OCI-LY1 (cell line): ENCODE results near the gene LRRC14B.
"Not testable (repeated sequence)": the region's sequence is repeated elsewhere in the genome, so short reads cannot be mapped to it uniquely, and the experiment has no call there.

Source experiments
- H2AFZ ChIP-seq: fragments of 200-600 bp; sonication (generic), shearing (Covaris generic); 2 replicates; pipeline ENCODE4 v1.6.0; 2014; ENCODE audit warnings: antibody characterized with exemption, mild to moderate bottlenecking, low read length
- H3F3A ChIP-seq: fragments of 200-600 bp; sonication (generic), shearing (Covaris generic); 2 replicates; pipeline ENCODE4 v1.6.0; 2014; ENCODE audit warnings: mild to moderate bottlenecking, antibody characterized with exemption, low read length, moderate library complexity; ENCODE audit not compliant: insufficient read depth
- H3K27ac ChIP-seq: fragments of 200-600 bp; sonication (generic); 2 replicates; pipeline ENCODE4 v1.5.1; 2014; ENCODE audit warnings: low read length, mixed run types, mild to moderate bottlenecking, low read depth; ENCODE audit not compliant: poor library complexity, severe bottlenecking
- H3K27me3 ChIP-seq: fragments of 200-600 bp; sonication (generic); 2 replicates; pipeline ENCODE4 v1.6.0; 2014; ENCODE audit warnings: antibody characterized with exemption, mild to moderate bottlenecking, low read length, moderate library complexity; ENCODE audit not compliant: insufficient read depth
- H3K36me3 ChIP-seq: fragments of 200-600 bp; sonication (generic); 2 replicates; pipeline ENCODE4 v1.6.1; 2014; ENCODE audit warnings: mild to moderate bottlenecking, antibody characterized with exemption, low read length, moderate library complexity, mixed read lengths; ENCODE audit not compliant: insufficient read depth
- H3K4me1 ChIP-seq: fragments of 200-600 bp; sonication (generic); 2 replicates; pipeline ENCODE4 v1.5.1; 2014; ENCODE audit warnings: mild to moderate bottlenecking, low read length, moderate library complexity; ENCODE audit not compliant: insufficient read depth, severe bottlenecking
- H3K4me2 ChIP-seq: fragments of 200-600 bp; sonication (generic), shearing (Covaris generic); 2 replicates; pipeline ENCODE4 v1.6.1; 2014; ENCODE audit warnings: low read length
- H3K4me3 ChIP-seq: fragments of 200-600 bp; sonication (generic); 2 replicates; pipeline ENCODE4 v1.5.1; 2014; ENCODE audit warnings: low read length, low read depth, mild to moderate bottlenecking, mixed read lengths; ENCODE audit not compliant: poor library complexity, severe bottlenecking
- H3K79me2 ChIP-seq: fragments of 200-600 bp; shearing (Covaris generic); 2 replicates; pipeline ENCODE4 v1.6.1; 2016; ENCODE audit warnings: mixed run types, low read length, mixed read lengths; ENCODE audit not compliant: insufficient read depth
- H3K9ac ChIP-seq: fragments of 200-600 bp; sonication (generic), shearing (Covaris generic); 2 replicates; pipeline ENCODE4 v1.6.1; 2014; ENCODE audit warnings: mild to moderate bottlenecking, low read length, mixed read lengths
- H3K9me2 ChIP-seq: fragments of 200-600 bp; sonication (generic), shearing (Covaris generic); 2 replicates; pipeline ENCODE4 v1.6.1; 2014; ENCODE audit warnings: low read depth, mild to moderate bottlenecking, low read length, mixed read lengths
- H3K9me3 ChIP-seq: fragments of 200-600 bp; shearing (Covaris generic); 2 replicates; pipeline ENCODE4 v1.6.1; 2014; ENCODE audit warnings: low read length, mixed read lengths
- H4K20me1 ChIP-seq: fragments of 200-600 bp; sonication (generic), shearing (Covaris generic); 2 replicates; pipeline ENCODE4 v1.6.0; 2016; ENCODE audit warnings: mild to moderate bottlenecking, low read length; ENCODE audit not compliant: insufficient read depth
- EZH2 ChIP-seq: fragments of 200-600 bp; sonication (generic), shearing (Covaris generic); IDR thresholded peaks from 2 replicates; pipeline ENCODE4 v1.8.0; 2017; ENCODE audit warnings: borderline replicate concordance, mixed run types, mild to moderate bottlenecking, antibody characterized with exemption, low read length, moderate library complexity, mixed read lengths
- TF ChIP-seq, protein P1 (sequence below): fragments of 200-600 bp; sonication (generic), shearing (Covaris generic); IDR thresholded peaks from 2 replicates; pipeline ENCODE4 v1.5.1; 2017; ENCODE audit warnings: mild to moderate bottlenecking, antibody characterized with exemption, low read length, moderate library complexity, mixed read lengths

Gene LRRC14B

GRCh38 chr5:228886-229285 lies 37.6 kb downstream of the LRRC14B start:
- Histone ChIP-seq H3K9me2 (no peaks in the 10 kb centered on the region), H3K36me3 (peaks cover 91% of the 10 kb centered on the region), H3K4me3 (no peak overlapping the region), H3K4me1 (no peaks in the 10 kb centered on the region), H3K27me3 (no peaks in the 10 kb centered on the region), H3K4me2 (no peak overlapping the region), H3K9ac (no peak overlapping the region), H2AFZ (no peak overlapping the region), H3K79me2 (no peaks in the 10 kb centered on the region), H3F3A (no peaks in the 10 kb centered on the region), H4K20me1 (no peaks in the 10 kb centered on the region), H3K27ac (no peak overlapping the region), H3K9me3 (no peaks in the 10 kb centered on the region)
- TF ChIP-seq, protein P1, sequence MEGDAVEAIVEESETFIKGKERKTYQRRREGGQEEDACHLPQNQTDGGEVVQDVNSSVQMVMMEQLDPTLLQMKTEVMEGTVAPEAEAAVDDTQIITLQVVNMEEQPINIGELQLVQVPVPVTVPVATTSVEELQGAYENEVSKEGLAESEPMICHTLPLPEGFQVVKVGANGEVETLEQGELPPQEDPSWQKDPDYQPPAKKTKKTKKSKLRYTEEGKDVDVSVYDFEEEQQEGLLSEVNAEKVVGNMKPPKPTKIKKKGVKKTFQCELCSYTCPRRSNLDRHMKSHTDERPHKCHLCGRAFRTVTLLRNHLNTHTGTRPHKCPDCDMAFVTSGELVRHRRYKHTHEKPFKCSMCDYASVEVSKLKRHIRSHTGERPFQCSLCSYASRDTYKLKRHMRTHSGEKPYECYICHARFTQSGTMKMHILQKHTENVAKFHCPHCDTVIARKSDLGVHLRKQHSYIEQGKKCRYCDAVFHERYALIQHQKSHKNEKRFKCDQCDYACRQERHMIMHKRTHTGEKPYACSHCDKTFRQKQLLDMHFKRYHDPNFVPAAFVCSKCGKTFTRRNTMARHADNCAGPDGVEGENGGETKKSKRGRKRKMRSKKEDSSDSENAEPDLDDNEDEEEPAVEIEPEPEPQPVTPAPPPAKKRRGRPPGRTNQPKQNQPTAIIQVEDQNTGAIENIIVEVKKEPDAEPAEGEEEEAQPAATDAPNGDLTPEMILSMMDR, result no peak
- no peak for TF ChIP-seq EZH2

GRCh38 chr5:230711-231110 lies 39.4 kb downstream of the LRRC14B start:
- no peaks in the 10 kb centered on the region for H3K4me1 ChIP-seq
- H2AFZ ChIP-seq, result no peak overlapping the region
- H3K9ac ChIP-seq, result no peak overlapping the region
- no peaks in the 10 kb centered on the region for H3K27me3 ChIP-seq
- H3K36me3 ChIP-seq, result peaks cover 92% of the 10 kb centered on the region
- TF ChIP-seq, protein P1, result no peak
- no peak for TF ChIP-seq EZH2
- no peak overlapping the region for H3K4me2 ChIP-seq
- H3K79me2 ChIP-seq, result no peaks in the 10 kb centered on the region
- no peaks in the 10 kb centered on the region for H3K9me3 ChIP-seq
- H4K20me1 ChIP-seq, result no peaks in the 10 kb centered on the region
- no peaks in the 10 kb centered on the region for H3F3A ChIP-seq
- no peak overlapping the region for H3K4me3 ChIP-seq
- no peak overlapping the region for H3K27ac ChIP-seq
- H3K9me2 ChIP-seq, result no peaks in the 10 kb centered on the region

DNA sequence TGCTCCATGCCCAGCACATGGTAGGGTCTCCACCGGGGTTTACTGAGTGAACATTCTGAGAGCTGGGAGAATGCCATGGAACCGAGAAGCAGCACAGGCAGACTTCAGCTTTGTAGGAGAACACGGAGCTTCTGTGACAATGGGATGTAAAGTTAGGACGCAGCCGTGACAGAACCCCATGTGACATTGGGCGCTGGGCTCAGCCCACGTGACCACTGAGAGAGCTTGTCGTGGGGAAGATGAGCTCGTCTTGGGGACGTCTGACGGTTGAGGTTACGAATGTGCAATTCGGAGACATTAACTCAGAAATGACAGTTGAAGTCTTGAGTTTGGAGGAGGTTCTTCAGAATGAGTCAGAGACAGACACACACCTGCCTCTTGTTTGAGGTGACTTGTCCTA lies 40.4 kb downstream of the LRRC14B start:
- Histone ChIP-seq H3K27me3 (no peaks in the 10 kb centered on the region), H3K27ac (no peak overlapping the region), H2AFZ (no peak overlapping the region), H3K4me3 (no peak overlapping the region), H3K4me1 (no peaks in the 10 kb centered on the region), H3K9ac (no peak overlapping the region), H3K79me2 (no peaks in the 10 kb centered on the region), H3K9me2 (no peaks in the 10 kb centered on the region), H3K36me3 (peaks cover 91% of the 10 kb centered on the region), H3K4me2 (no peak overlapping the region), H3F3A (no peaks in the 10 kb centered on the region), H3K9me3 (no peaks in the 10 kb centered on the region), H4K20me1 (no peaks in the 10 kb centered on the region)
- no peak for TF ChIP-seq EZH2
- TF ChIP-seq, protein P1, result no peak

DNA sequence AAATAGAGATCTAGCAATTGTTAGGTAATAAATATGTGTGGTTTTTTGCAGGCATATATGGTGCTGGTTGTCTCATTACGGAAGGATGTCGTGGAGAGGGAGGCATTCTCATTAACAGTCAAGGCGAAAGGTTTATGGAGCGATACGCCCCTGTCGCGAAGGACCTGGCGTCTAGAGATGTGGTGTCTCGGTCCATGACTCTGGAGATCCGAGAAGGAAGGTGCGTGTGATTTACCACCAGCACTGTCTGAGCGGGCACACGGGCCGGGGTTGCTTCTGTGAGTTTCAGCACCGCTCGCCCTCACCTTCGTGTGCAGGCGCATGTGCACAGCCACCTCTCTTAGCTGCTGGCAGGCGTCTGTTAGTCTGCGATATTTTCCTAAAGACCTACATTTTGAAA lies 42.1 kb downstream of the LRRC14B start:
- not testable (repeated sequence) for H3K9me3 ChIP-seq, H3K9ac ChIP-seq, H3K4me2 ChIP-seq, H3K4me1 ChIP-seq, H3K27me3 ChIP-seq, H3K27ac ChIP-seq, H2AFZ ChIP-seq, H4K20me1 ChIP-seq, H3K79me2 ChIP-seq, H3F3A ChIP-seq, H3K4me3 ChIP-seq, H3K9me2 ChIP-seq
- peaks cover 91% of the 10 kb centered on the region for H3K36me3 ChIP-seq
